Heart left ventricle (tissue), 16 donors: ENCODE data around the gene EXD3. TPM values are rescaled to one million over a fixed set of nuclear protein-coding genes. Genes with fewer than 3 reads are reported as not detected.

ENCODE experiments used
- ATAC-seq, 4 donors: fragments of 200-7000 bp; cut with Tn5 transposase; one replicate each; pipeline ENCODE4 v1.9.1; 2020 to 2022; ENCODE audit warnings: moderate library complexity in 4 of 4, mild to moderate bottlenecking in 3 of 4, moderate number of reproducible peaks in 1 of 4
- DNase-seq, 5 donors: peaks; one replicate each; pipeline ENCODE4 v3.0.0-alpha.2; 2020
- H3K27ac ChIP-seq, 12 donors: fragments of 200-600 bp; sonication (generic) in 4 of 12; one replicate each; pipeline versions ENCODE4 v1.5.0 to v1.8.0; 2016 to 2022; ENCODE audit warnings: mild to moderate bottlenecking in 2 of 12
- H3K27me3 ChIP-seq, 9 donors: fragments of 200-600 bp; sonication (generic) in 2 of 9; one replicate each; pipeline versions ENCODE4 v1.5.1 to v1.8.0; 2016 to 2022; ENCODE audit warnings: mild to moderate bottlenecking in 3 of 9
- H3K36me3 ChIP-seq, 9 donors: fragments of 200-600 bp; sonication (generic) in 2 of 9; one replicate each; pipeline versions ENCODE4 v1.5.0 to v1.8.0; 2018 to 2022; ENCODE audit warnings: mild to moderate bottlenecking in 2 of 9
- H3K4me1 ChIP-seq, 12 donors: fragments of 200-600 bp; sonication (generic) in 4 of 12; one replicate each; pipeline versions ENCODE4 v1.5.0 to v1.8.0; 2016 to 2022; ENCODE audit warnings: mild to moderate bottlenecking in 3 of 12
- H3K4me3 ChIP-seq, 12 donors: fragments of 200-600 bp; sonication (generic) in 4 of 12; one replicate each; pipeline versions ENCODE4 v1.5.0 to v1.8.0; 2017 to 2022; ENCODE audit warnings: mild to moderate bottlenecking in 9 of 12, moderate library complexity in 4 of 12
- H3K9me3 ChIP-seq, 12 donors: fragments of 200-600 bp; sonication (generic) in 4 of 12; one replicate each; pipeline versions ENCODE4 v1.5.0 to v1.8.0; 2016 to 2022; ENCODE audit warnings: mild to moderate bottlenecking in 1 of 12
- CTCF ChIP-seq, 12 donors: fragments of 200-600 bp; sonication (generic) in 4 of 12; IDR thresholded peaks; one replicate each; pipeline versions ENCODE4 v1.5.0 to v1.8.0; 2018 to 2022; ENCODE audit warnings: antibody characterized with exemption in 12 of 12, mild to moderate bottlenecking in 5 of 12
- POLR2A ChIP-seq, 2 donors: fragments of 450-650 bp; IDR thresholded peaks; one replicate each; pipeline ENCODE4 v1.6.1; 2017; ENCODE audit warnings: antibody characterized with exemption in 2 of 2, mild to moderate bottlenecking in 2 of 2, moderate library complexity in 2 of 2
- WGBS, 4 donors: extraction: QIAGEN DNeasy Blood & Tissue Kit in 2 of 4; methylation state at CpG; one replicate each; pipeline versions ENCODE4 v1.1.5 to v1.1.7; 2013 to 2018; 5-methylcytosine and 5-hydroxymethylcytosine counted together
- intact Hi-C, 10 donors: fragments of 100-400 bp; cut with DNase I; formaldehyde crosslinking; loops; one replicate each; pipeline versions ENCODE4 v1.11.1 to v1.14.2; 2022
- polyA plus RNA-seq, 2 donors: library from polyadenylated mRNA; stranded (reverse); fragments of 200-250 nt; gene quantifications; one replicate each; pipeline ENCODE4 v1.2.3, GENCODE V29; 2013
- total RNA-seq, 9 donors: library from RNA; depleted of rRNA in 2 of 9; stranded (reverse); fragments of >200 nt in 2 of 9; fragmentation: NEBNext Ultra II Directional in 3 of 9; extraction: Animal tissue kit (Norgen Biotek cat#: 25700) in 3 of 9; gene quantifications; one replicate each; pipeline versions ENCODE4 v1.1.0 to v1.2.4, GENCODE V29; 2016 to 2023
- donor health status: ischemic (EF 13 %, LVEDD 7.1; RV severe dilation, severe dysfunction).
- donor health status: healthy with polysubstance abuse.
- donor health status: DM: no; HTN: yes; CAD: no.
- donor health status: DM: no; HTN: no; CAD: no.
- donor health status: ischemic (EF 25% LVEDD 6.9; RV normal size, moderate dysfunction).
- donor health status: ischemic (EF 25% LVEDD 5.7; RV mildly dilated, moderate dysfunction).
- donor health status: healthy.
- donor health status: DM: yes; HTN: yes; CAD: no.
- donor health status: ischemic (EF 35%, LVEDD 5.7; RV mildly dilated, moderate dysfunction).
- donor health status: nonischemic (EF 11% LVEDD 7.7; RV severe dilation, severe dysfunction).
- donor health status: DM: yes; HTN: yes; CAD: no.
- donor health status: PGD.
- donor health status: ischemic (EF 29% LVEDD 5.4; RV normal size, mild dysfunction).
- donor health status: nonischemic (EF 23%, LVEDD 6.1; RV moderate dilation, normal function).

EXD3 gene
- total and polyA plus RNA-seq, 11 donors: 4.1 to 15.2 (median 8.6) TPM

- WGBS, 4 donors: 82 to 92% (median 89%) methylated on average over 10 to 13 of the region's 13 CpGs
- DNase-seq: no peak
- no peak for ATAC-seq
- Histone ChIP-seq H3K36me3 (peaks cover 0 to 45% (median 21%) of the 10 kb centered on the region in 9 donors), H3K9me3 (no peaks in the 10 kb centered on the region), H3K4me1 (peaks cover 9 to 88% (median 59%) of the 10 kb centered on the region in 12 donors), H3K27me3 (no peaks in the 10 kb centered on the region), H3K27ac (no peak overlapping the region), H3K4me3 (no peak overlapping the region)
- TF ChIP-seq POLR2A (IDR thresholded peaks at IDR 0.05): no peak
- intact Hi-C loops: no loop called here
Measured at GRCh38 chr9:137273095-137273490, 149.9 kb downstream of the EXD3 start.

- Histone ChIP-seq H3K36me3 (peaks cover 0 to 51% (median 23%) of the 10 kb centered on the region in 9 donors), H3K9me3 (no peaks in the 10 kb centered on the region), H3K27ac (peak overlapping the region in 4 of 12 donors; percentile 34 to 73 (median 50)), H3K27me3 (no peaks in the 10 kb centered on the region), H3K4me3 (no peak overlapping the region), H3K4me1 (peaks cover 9 to 88% (median 58%) of the 10 kb centered on the region in 12 donors)
- DNase-seq: peak in 1 of 5 donors; percentile 6
- TF ChIP-seq POLR2A (IDR thresholded peaks at IDR 0.05) (no peak), CTCF (IDR thresholded peaks at IDR 0.05) (no peak)
- 91 to 94% (median 93%) methylated on average over 19 to 39 of the region's 39 CpGs for WGBS, 4 donors
- ATAC-seq: no peak
- intact Hi-C loops: no loop called here
Measured at GRCh38 chr9:137272241-137273094, 150.5 kb downstream of the EXD3 start.

- Histone ChIP-seq H3K4me1 (peaks cover 9 to 87% (median 51%) of the 10 kb centered on the region in 12 donors), H3K36me3 (peaks cover 0 to 59% (median 30%) of the 10 kb centered on the region in 9 donors), H3K27me3 (no peaks in the 10 kb centered on the region), H3K27ac (peak overlapping the region in 8 of 12 donors; percentile 39 to 73 (median 56)), H3K9me3 (no peaks in the 10 kb centered on the region), H3K4me3 (no peak overlapping the region)
- ATAC-seq (no peak), DNase-seq (peak in 1 of 5 donors; percentile 6)
- no peak for TF ChIP-seq CTCF (IDR thresholded peaks at IDR 0.05)
- no peak for TF ChIP-seq POLR2A (IDR thresholded peaks at IDR 0.05)
- intact Hi-C loops: no loop called here
- WGBS, 4 donors: 20 to 35% (median 26%) methylated on average over 3 of the region's 3 CpGs
Measured at GRCh38 chr9:137271696-137272076, 151.3 kb downstream of the EXD3 start.

GRCh38 chr9:137270929-137271695 is 151.8 kb downstream of the EXD3 start:
- Histone ChIP-seq H3K4me3 (no peak overlapping the region), H3K27ac (peak overlapping the region in 8 of 12 donors; percentile 39 to 73 (median 56)), H3K9me3 (no peaks in the 10 kb centered on the region), H3K4me1 (peaks cover 4 to 86% (median 45%) of the 10 kb centered on the region in 12 donors), H3K36me3 (peaks cover 0 to 62% (median 34%) of the 10 kb centered on the region in 9 donors), H3K27me3 (no peaks in the 10 kb centered on the region)
- DNase-seq: peak in 1 of 5 donors; percentile 18
- intact Hi-C loops: no loop called here
- peak in 1 of 4 donors; percentile 10 for ATAC-seq
- 66 to 79% (median 75%) methylated on average over 26 to 32 of the region's 32 CpGs for WGBS, 4 donors
- TF ChIP-seq POLR2A (IDR thresholded peaks at IDR 0.05) (no peak), CTCF (IDR thresholded peaks at IDR 0.05) (no peak)
